ENCODE results near the gene ADGRD1.

DNA sequence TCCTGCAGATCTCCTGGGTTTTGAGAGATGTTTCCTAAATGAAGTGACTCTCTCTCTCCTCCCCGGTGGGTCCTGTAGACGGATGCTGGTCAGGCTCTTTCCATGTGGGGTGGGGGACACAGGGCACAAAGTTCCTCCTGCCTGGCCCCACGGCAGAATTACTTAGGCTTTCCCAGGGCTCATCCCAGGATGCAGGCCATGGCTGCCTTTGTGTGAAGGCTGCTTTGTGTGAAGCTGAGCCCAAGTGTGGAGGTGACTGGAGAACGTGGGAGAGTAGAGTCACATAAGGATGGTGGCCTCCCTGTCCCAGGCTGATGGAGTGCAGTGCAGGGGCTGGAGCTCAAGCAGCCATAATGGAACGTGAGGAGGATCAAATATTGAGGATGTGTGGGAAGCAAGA lies 200.2 kb downstream of the ADGRD1 start:
- TF ChIP-seq POLR2A (IDR thresholded peaks at IDR 0.05) (no peak), CTCF (IDR thresholded peaks at IDR 0.05) (no peak)
